ENCODE measurements around the gene ARHGEF35.
"Not testable (repeated sequence)": the region's sequence is repeated elsewhere in the genome, so short reads cannot be mapped to it uniquely, and the experiment has no call there.

The ARHGEF35 gene

DNA sequence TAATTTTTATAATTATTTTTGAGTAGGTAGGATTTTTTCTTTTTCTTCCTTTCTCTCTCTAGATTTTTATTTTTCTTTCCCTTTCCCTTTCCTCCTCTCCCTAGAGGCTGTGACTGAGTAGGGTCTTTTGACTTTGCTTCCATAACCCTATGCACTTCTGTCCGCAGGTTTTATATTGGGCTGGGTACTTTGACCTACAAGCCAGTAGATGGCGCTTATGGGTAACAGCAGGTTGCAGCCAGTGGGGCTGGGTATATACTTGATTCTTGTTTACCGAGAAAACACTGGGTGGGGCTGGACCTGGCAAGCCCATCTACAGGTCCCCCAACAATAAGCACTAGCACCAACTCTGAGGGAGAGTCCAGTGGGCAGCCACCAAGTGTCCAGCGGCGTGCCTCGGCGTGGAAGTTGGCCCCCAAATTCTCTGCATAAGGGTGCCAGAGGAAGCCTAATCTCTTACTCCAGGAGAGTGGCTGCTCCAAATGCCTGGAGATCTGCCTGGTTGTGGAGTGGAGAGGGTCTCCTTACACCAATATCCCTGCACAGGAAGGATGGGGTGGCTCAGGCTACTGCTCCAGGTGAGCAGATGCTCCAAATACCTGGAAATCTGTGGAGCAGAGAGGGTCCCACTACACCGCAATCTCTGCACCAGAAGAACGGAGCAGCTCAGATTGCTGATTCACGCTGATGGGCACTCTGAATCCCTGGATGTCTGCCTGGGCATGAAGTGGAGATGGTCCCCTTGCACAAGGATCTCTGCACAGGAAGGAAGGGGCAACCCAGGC, 17.1 kb downstream of the ARHGEF35 start:
- peak; percentile 24 for DNase-seq

DNA sequence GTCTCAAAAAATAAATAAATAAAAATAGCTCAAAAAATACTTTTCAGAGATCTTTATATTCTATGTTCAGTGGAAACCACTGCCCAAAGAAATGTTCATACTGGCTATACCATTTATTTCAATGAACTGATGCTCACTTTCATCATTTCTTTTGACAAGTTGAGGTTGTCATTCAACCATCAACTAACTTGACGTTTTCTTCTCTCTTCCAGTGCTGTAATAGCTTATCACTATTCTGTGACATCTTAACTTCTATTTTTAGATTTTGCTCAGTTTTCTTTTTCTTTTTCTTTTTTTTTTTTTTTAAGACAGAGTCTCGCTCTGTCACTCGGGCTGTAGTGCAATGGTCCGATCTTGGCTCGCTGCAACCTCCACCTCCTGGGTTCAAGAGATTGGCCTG, 21.0 kb downstream of the ARHGEF35 start:
- no peak for DNase-seq

DNA sequence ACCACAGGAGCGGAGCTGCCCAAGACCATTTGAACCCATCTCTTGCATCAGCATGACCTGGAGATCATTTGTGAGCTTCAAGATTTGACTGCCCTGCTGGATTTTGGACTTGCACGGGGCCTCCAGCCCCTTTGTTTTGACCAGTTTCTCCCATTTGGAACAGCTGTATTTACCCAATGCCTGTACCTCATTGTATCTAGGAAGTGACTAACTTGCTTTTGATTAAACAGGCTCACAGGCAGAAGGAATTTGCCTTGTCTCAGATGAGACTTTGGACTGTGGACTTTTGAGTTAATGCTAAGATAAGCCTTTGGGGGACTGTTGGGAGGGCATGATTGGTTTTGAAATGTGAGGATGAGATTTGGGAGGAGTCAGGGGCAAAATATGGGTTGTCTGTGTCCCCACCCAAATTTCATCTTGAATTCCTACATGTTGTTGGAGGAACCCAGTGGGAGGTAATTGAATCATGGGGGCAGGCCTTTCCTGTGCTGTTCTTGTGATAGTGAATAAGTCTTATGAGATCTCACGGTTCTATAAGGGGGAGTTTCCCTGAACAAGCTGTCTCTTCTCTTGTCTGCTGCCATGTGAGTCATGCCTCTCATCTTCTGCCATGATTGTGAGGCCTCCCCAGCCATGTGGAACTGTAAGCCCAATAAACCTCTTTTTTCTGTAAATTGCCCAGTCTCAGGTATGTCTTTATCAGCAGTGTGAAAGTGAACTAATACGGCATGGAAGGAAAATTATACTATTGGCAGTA, 23.9 kb downstream of the ARHGEF35 start:
- DNase-seq, result not testable (repeated sequence)

DNA sequence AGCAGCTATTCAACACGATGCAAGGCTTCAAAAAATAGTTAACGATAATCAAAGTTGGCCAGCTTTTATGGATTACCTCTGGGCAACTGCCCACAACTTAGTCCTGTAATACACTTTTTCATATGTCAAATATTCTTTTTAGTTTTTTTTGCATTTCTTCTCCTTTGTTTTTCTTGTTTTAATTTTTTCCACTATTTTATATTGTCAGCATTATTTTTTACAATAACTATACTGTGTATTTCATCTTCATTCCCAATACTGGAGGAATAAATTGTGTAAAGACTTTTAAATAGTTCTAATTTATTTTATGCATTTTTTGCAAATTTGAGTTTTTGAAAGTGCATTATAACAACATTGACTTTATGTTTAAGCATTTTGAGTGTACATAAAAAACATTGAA, 30.8 kb downstream of the ARHGEF35 start:
- no peak for DNase-seq

DNA sequence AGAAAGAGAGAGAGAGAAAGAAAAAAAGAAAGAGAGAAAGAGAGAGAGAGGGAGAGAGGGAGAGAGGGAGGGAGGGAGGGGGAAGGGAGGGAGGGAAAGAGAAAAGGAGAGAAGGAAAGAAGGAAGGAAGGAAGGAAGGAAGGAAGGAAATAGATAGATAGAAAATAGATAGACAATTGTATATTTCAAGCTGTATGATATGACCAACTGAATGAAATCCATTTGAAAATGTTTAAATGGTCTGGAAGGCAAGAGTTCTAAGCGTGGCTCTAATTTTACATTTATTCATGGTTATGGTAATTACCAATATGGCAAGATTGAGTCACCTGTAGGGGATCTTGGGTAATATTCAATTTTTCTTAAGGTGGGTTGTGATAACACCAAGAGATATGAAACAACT, 36.8 kb downstream of the ARHGEF35 start:
- no peak for DNase-seq

DNA sequence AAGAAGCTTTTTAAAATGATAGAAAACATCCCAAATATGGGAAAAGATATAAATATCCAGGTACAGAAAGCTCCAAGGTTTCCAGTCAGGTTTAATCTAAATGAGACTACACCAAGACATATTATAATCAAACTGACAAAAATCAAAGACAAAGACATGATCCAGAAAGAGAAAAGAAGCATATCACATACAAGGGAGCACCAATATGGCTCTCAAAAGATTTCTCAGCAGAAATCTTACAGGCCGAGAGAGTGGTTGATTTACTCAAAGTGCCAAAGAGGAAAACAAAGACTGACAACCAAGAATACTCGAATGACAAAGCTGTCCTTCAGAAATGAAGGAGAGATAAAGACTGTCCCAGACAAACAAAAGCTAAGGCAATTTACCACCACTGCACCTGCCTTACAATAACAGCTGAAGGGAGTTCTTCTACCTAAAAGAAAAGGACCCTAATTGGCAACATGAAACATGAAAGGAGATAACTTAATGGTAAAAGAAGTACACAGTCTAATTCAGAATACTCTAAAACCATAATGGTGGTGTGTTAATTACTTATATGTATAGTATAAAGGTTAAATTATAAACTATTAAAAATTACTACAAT, 47.3 kb downstream of the ARHGEF35 start:
- DNase-seq, result no peak

DNA sequence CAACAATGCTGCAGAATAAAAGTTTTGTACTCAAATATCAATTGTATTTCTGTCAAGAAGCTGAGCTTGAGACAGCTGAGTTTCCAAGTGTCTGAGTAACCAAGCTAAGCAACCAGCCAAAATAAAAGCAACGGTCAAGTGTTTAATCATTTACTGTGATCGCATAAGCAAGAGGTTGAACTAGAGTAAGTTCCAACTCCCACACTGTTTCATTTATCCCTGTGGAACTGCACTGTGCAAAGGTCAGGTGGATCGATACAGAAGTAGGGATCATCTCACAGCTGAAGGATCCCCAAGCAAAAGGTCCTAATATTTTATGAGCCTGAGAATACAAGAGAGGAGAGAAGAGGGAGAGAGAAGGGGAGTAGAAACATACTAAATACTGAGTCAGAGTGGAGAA, 51.2 kb downstream of the ARHGEF35 start:
- DNase-seq, result no peak

DNA sequence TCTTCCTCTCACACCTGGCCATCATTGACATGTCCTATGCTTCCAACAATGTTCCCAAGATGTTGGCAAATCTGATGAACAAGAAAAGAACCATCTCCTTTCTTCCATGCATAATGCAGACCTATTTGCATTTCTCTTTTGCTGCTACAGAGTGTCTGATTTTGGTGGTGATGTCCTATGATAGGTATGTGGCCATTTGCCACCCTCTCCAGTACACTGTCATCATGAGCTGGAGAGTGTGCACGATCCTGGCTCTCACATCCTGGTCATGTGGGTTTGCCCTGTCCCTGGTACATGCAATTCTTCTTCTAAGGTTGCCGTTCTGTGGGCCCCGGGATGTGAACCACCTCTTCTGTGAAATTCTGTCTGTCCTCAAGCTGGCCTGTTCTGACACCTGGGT, 53.4 kb downstream of the ARHGEF35 start:
- DNase-seq, result no peak

DNA sequence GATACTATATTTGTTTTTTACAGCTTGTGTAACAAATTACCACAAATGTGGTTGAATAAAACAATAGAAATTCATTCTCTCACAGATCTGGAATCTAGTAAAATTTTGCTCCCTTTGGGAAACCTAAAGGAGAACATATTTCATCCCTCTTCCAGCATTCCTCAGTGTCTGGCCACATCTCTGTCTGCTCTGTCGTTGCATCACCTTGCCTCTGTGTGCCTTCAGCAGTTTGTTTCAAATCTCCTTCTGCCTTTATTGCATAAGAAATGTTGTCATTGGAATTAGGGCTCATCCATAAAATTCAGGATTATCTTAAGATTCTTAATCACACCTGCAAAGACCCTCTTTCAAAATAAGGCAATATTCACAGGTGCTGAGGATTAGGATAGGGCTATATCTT, 58.1 kb downstream of the ARHGEF35 start:
- no peak for DNase-seq
